ENCODE results near the gene IL1R2. TPM values are rescaled to one million over a fixed set of nuclear protein-coding genes. Genes with fewer than 3 reads are reported as not detected.

IL1R2 gene
- total and polyA plus RNA-seq, 2 experiments from 2014 or later, result 0.22 to 1.2 TPM

- H3K9me2 ChIP-seq (ENCODE audit: insufficient read depth), result no peaks in the 10 kb centered on the region
- peaks cover 30% of the 10 kb centered on the region for H3K4me1 ChIP-seq (ENCODE audit: insufficient read depth)
- no peak for TF ChIP-seq EZH2phosphoT487 (IDR thresholded peaks at IDR 0.05; ENCODE audit: insufficient read depth, low read depth)
- TF ChIP-seq EZH2 (IDR thresholded peaks at IDR 0.05; ENCODE audit: insufficient read depth, poor library complexity, severe bottlenecking), result no peak
- 46 to 51% methylated on average over 4 of the region's 4 CpGs for WGBS, 2 experiments (ENCODE audit: low coverage in 1 of 2, low lambda C conversion rate in 2 of 2, missing lambda C conversion rate in 2 of 2)
- no peak overlapping the region for H3K4me3 ChIP-seq
- H3K27me3 ChIP-seq (replicated peaks; ENCODE audit: insufficient read depth), result no peaks in the 10 kb centered on the region
- no peaks in the 10 kb centered on the region for H3K9me3 ChIP-seq (ENCODE audit: low read depth)
- peaks cover 25% of the 10 kb centered on the region for H3F3A ChIP-seq (ENCODE audit: insufficient read depth)
- peak; percentile 41 for DNase-seq
- no peak overlapping the region for H3K4me2 ChIP-seq (ENCODE audit: unreplicated experiment)
- H3K36me3 ChIP-seq (ENCODE audit: low read depth), result no peaks in the 10 kb centered on the region
- H4K20me1 ChIP-seq (ENCODE audit: insufficient read depth), result no peaks in the 10 kb centered on the region
- H3K27ac ChIP-seq, result peak overlapping the region; percentile 61
- in situ Hi-C loops (cut with MboI), result no loop called here
- no peak overlapping the region for H2AFZ ChIP-seq
- no peaks in the 10 kb centered on the region for H3K79me2 ChIP-seq (ENCODE audit: insufficient read depth)
- no peak overlapping the region for H3K9ac ChIP-seq
Measured at GRCh38 chr2:101956465-101957438, 35.0 kb upstream of the IL1R2 start.

GRCh38 chr2:101958061-101958460 is 33.7 kb upstream of the IL1R2 start:
- H3K27me3 ChIP-seq (replicated peaks; ENCODE audit: insufficient read depth), result no peaks in the 10 kb centered on the region
- no peaks in the 10 kb centered on the region for H3K9me3 ChIP-seq (ENCODE audit: low read depth)
- peaks cover 25% of the 10 kb centered on the region for H3F3A ChIP-seq (ENCODE audit: insufficient read depth)
- no peaks in the 10 kb centered on the region for H3K79me2 ChIP-seq (ENCODE audit: insufficient read depth)
- 2% methylated on average over 2 of the region's 2 CpGs for WGBS, 2 experiments (ENCODE audit: low coverage in 1 of 2, low lambda C conversion rate in 2 of 2, missing lambda C conversion rate in 2 of 2)
- H3K27ac ChIP-seq, result peak overlapping the region; percentile 61
- no peak overlapping the region for H2AFZ ChIP-seq
- no peak overlapping the region for H3K4me3 ChIP-seq
- TF ChIP-seq EZH2phosphoT487 (IDR thresholded peaks at IDR 0.05; ENCODE audit: insufficient read depth, low read depth), result no peak
- no peak for TF ChIP-seq EZH2 (IDR thresholded peaks at IDR 0.05; ENCODE audit: insufficient read depth, poor library complexity, severe bottlenecking)
- in situ Hi-C loops (cut with MboI), result no loop called here
- H3K4me2 ChIP-seq (ENCODE audit: unreplicated experiment), result peak overlapping the region; percentile 4
- no peaks in the 10 kb centered on the region for H3K9me2 ChIP-seq (ENCODE audit: insufficient read depth)
- no peaks in the 10 kb centered on the region for H3K36me3 ChIP-seq (ENCODE audit: low read depth)
- peak; percentile 88 for DNase-seq
- H3K4me1 ChIP-seq (ENCODE audit: insufficient read depth), result peaks cover 36% of the 10 kb centered on the region
- no peaks in the 10 kb centered on the region for H4K20me1 ChIP-seq (ENCODE audit: insufficient read depth)
- H3K9ac ChIP-seq, result 0 out of 2 replicates have a peak overlapping the region, but pooled peaks have one; percentile 7

- peaks cover 36% of the 10 kb centered on the region for H3K4me1 ChIP-seq (ENCODE audit: insufficient read depth)
- DNase-seq, result no peak
- no peaks in the 10 kb centered on the region for H4K20me1 ChIP-seq (ENCODE audit: insufficient read depth)
- no peak for TF ChIP-seq EZH2phosphoT487 (IDR thresholded peaks at IDR 0.05; ENCODE audit: insufficient read depth, low read depth)
- TF ChIP-seq EZH2 (IDR thresholded peaks at IDR 0.05; ENCODE audit: insufficient read depth, poor library complexity, severe bottlenecking), result no peak
- no peaks in the 10 kb centered on the region for H3K27me3 ChIP-seq (replicated peaks; ENCODE audit: insufficient read depth)
- H3K4me2 ChIP-seq (ENCODE audit: unreplicated experiment), result peak overlapping the region; percentile 32
- no peaks in the 10 kb centered on the region for H3K9me3 ChIP-seq (ENCODE audit: low read depth)
- H3K36me3 ChIP-seq (ENCODE audit: low read depth), result no peaks in the 10 kb centered on the region
- H3F3A ChIP-seq (ENCODE audit: insufficient read depth), result peaks cover 25% of the 10 kb centered on the region
- in situ Hi-C loops (cut with MboI), result no loop called here
- H3K9me2 ChIP-seq (ENCODE audit: insufficient read depth), result no peaks in the 10 kb centered on the region
- no peaks in the 10 kb centered on the region for H3K79me2 ChIP-seq (ENCODE audit: insufficient read depth)
- H3K4me3 ChIP-seq, result 0 out of 2 replicates have a peak overlapping the region, but pooled peaks have one; percentile 14
- 68 to 69% methylated on average over 7 of the region's 7 CpGs for WGBS, 2 experiments (ENCODE audit: low coverage in 1 of 2, low lambda C conversion rate in 2 of 2, missing lambda C conversion rate in 2 of 2)
- H3K27ac ChIP-seq, result peak overlapping the region; percentile 96
- H3K9ac ChIP-seq, result peak overlapping the region; percentile 79
- H2AFZ ChIP-seq, result peak overlapping the region; percentile 44
Measured at GRCh38 chr2:101960819-101961337, 30.9 kb upstream of the IL1R2 start.

GRCh38 chr2:101961338-101962191 is 30.2 kb upstream of the IL1R2 start:
- Histone ChIP-seq H3K4me2 (ENCODE audit: unreplicated experiment) (peak overlapping the region; percentile 60), H3K79me2 (ENCODE audit: insufficient read depth) (no peaks in the 10 kb centered on the region), H3K27ac (peak overlapping the region; percentile 96), H3K9me2 (ENCODE audit: insufficient read depth) (no peaks in the 10 kb centered on the region), H3K9me3 (ENCODE audit: low read depth) (no peaks in the 10 kb centered on the region), H4K20me1 (ENCODE audit: insufficient read depth) (no peaks in the 10 kb centered on the region), H3K9ac (peak overlapping the region; percentile 79), H3K27me3 (replicated peaks; ENCODE audit: insufficient read depth) (no peaks in the 10 kb centered on the region), H3K4me1 (ENCODE audit: insufficient read depth) (peaks cover 36% of the 10 kb centered on the region), H3K36me3 (ENCODE audit: low read depth) (no peaks in the 10 kb centered on the region), H3F3A (ENCODE audit: insufficient read depth) (peaks cover 24% of the 10 kb centered on the region), H2AFZ (peak overlapping the region; percentile 44), H3K4me3 (peak overlapping the region; percentile 14; the same call in 1 of the 2 replicates)
- in situ Hi-C loops (cut with MboI), result no loop called here
- 5 to 8% methylated on average over 12 of the region's 12 CpGs for WGBS, 2 experiments (ENCODE audit: low coverage in 1 of 2, low lambda C conversion rate in 2 of 2, missing lambda C conversion rate in 2 of 2)
- no peak for TF ChIP-seq EZH2phosphoT487 (IDR thresholded peaks at IDR 0.05; ENCODE audit: insufficient read depth, low read depth)
- no peak for TF ChIP-seq EZH2 (IDR thresholded peaks at IDR 0.05; ENCODE audit: insufficient read depth, poor library complexity, severe bottlenecking)
- DNase-seq, result peak; percentile 97
